ENCODE measurements around the gene BRCC3. TPM values are rescaled to one million over a fixed set of nuclear protein-coding genes. Genes with fewer than 3 reads are reported as not detected.

Gene BRCC3
- total and polyA plus RNA-seq, 2 donors (not counting 1 experiment from before 2014, with no cell fraction given) = 7.3 to 16.9 TPM

DNA sequence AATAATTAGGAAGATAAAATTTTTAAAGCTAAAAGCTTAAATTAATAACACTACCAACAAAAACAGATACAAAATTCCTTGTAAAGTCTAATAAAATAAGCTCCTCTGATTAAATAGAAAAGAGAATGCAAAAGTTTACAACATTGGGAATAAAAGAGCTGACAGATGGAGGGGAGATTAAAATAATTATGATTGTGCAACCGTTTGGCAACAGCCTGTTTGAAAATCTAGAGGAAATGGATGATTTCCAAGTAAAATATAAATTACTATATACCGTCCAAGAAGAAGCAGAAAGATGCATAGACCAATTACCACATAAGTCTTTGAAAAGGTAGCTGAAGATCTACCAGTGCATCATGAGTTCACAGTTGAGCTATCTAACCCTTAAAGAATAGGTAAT, 98.6 kb downstream of the BRCC3 start:
- ChIA-PET CTCF (no interaction called here), POLR2A (no interaction called here)
- Mint-ChIP-seq H3K27ac (no peak overlapping the region), H3K9me3 (ENCODE audit: insufficient read depth) (no peaks in the 10 kb centered on the region), H3K27me3 (no peaks in the 10 kb centered on the region), H3K4me1 (no peaks in the 10 kb centered on the region), H3K4me3 (no peak overlapping the region)
- no peak overlapping the region for H3K9ac ChIP-seq (ENCODE audit: low read length)
- no peaks in the 10 kb centered on the region for H3K79me2 ChIP-seq (ENCODE audit: control insufficient read depth, insufficient read depth, low read length)
- no peak overlapping the region for H3K4me2 ChIP-seq (replicated peaks; ENCODE audit: low read depth, low read length, poor library complexity, severe bottlenecking)
- H3K36me3 ChIP-seq (replicated peaks in 1 of 2; ENCODE audit: control extremely low read depth in 1 of 2, control insufficient read depth in 1 of 2, extremely low read depth in 1 of 2, insufficient read depth in 2 of 2, low read length in 1 of 2) = no peaks in the 10 kb centered on the region
- no peaks in the 10 kb centered on the region for H3K4me1 ChIP-seq (ENCODE audit: control insufficient read depth in 2 of 2, insufficient read depth in 2 of 2, low read length in 2 of 2)
- no CpG with 5 or more reads among the region's 2 CpGs for WGBS (ENCODE audit: insufficient coverage)
- H2AFZ ChIP-seq (ENCODE audit: insufficient read depth, low read depth, low read length, poor library complexity, severe bottlenecking) = no peak overlapping the region
- no peaks in the 10 kb centered on the region for H4K20me1 ChIP-seq (ENCODE audit: control insufficient read depth, insufficient read depth, low read length, poor library complexity, severe bottlenecking)
- no peaks in the 10 kb centered on the region for H3K27me3 ChIP-seq (replicated peaks in 1 of 4; ENCODE audit: control extremely low read depth in 1 of 4, control insufficient read depth in 3 of 4, insufficient read depth in 4 of 4, low read length in 3 of 4)
- TF ChIP-seq EZH2 (IDR thresholded peaks at IDR 0.05; ENCODE audit: borderline replicate concordance, insufficient read depth, low read depth, low read length, poor library complexity, severe bottlenecking) = no peak
- TF ChIP-seq, protein P1, sequence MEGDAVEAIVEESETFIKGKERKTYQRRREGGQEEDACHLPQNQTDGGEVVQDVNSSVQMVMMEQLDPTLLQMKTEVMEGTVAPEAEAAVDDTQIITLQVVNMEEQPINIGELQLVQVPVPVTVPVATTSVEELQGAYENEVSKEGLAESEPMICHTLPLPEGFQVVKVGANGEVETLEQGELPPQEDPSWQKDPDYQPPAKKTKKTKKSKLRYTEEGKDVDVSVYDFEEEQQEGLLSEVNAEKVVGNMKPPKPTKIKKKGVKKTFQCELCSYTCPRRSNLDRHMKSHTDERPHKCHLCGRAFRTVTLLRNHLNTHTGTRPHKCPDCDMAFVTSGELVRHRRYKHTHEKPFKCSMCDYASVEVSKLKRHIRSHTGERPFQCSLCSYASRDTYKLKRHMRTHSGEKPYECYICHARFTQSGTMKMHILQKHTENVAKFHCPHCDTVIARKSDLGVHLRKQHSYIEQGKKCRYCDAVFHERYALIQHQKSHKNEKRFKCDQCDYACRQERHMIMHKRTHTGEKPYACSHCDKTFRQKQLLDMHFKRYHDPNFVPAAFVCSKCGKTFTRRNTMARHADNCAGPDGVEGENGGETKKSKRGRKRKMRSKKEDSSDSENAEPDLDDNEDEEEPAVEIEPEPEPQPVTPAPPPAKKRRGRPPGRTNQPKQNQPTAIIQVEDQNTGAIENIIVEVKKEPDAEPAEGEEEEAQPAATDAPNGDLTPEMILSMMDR (IDR thresholded peaks at IDR 0.05) = no peak
- DNase-seq (no peak), ATAC-seq (ENCODE audit: low read depth) (no peak)
- no peak overlapping the region for H3K4me3 ChIP-seq (ENCODE audit: control extremely low read depth in 1 of 5, extremely low read depth in 1 of 5, insufficient read depth in 1 of 5, low read depth in 2 of 5, low read length in 4 of 5)
- no peaks in the 10 kb centered on the region for H3K9me3 ChIP-seq (ENCODE audit: control extremely low read depth in 1 of 3, control insufficient read depth in 2 of 3, insufficient read depth in 1 of 3, low read length in 2 of 3)
- H3K27ac ChIP-seq (ENCODE audit: low read length in 2 of 2) = no peak overlapping the region
- intact Hi-C loops (cut with micrococcal nuclease) = no loop called here

Other genes starting within 250 kb of the BRCC3 start
- gene SMIM9, start 236.8 kb upstream of the BRCC3 start, total RNA-seq = not detected in 2 replicates
- not detected in 2 replicates for gene SMIM9, start 236.8 kb upstream of the BRCC3 start, polyA plus RNA-seq
- 35.8 and 39.1 TPM in 2 replicates for gene F8A1, start 185.2 kb upstream of the BRCC3 start, total RNA-seq
- gene F8A1, start 185.2 kb upstream of the BRCC3 start, polyA plus RNA-seq = 2.4 and 8.6 TPM in 2 replicates
- gene F8, start 48.8 kb upstream of the BRCC3 start, total RNA-seq = 1.4 and 2.9 TPM in 2 replicates
- gene F8, start 48.8 kb upstream of the BRCC3 start, polyA plus RNA-seq = 0.69 and 0.86 TPM in 2 replicates
- gene FUNDC2, start 44.7 kb upstream of the BRCC3 start, total RNA-seq = 42.3 and 46.5 TPM in 2 replicates
- 28.8 and 32.3 TPM in 2 replicates for gene FUNDC2, start 44.7 kb upstream of the BRCC3 start, polyA plus RNA-seq
- 4.4 and 6.0 TPM in 2 replicates for gene CMC4, start 372 bp upstream of the BRCC3 start, total RNA-seq
- 8.3 and 10.1 TPM in 2 replicates for gene CMC4, start 372 bp upstream of the BRCC3 start, polyA plus RNA-seq
- gene MTCP1, start 372 bp upstream of the BRCC3 start, total RNA-seq = 13.4 and 20.3 TPM in 2 replicates
- 2.6 and 2.9 TPM in 2 replicates for gene MTCP1, start 372 bp upstream of the BRCC3 start, polyA plus RNA-seq
- 29.7 and 30.0 TPM in 2 replicates for gene VBP1, start 145.0 kb downstream of the BRCC3 start, total RNA-seq
- gene VBP1, start 145.0 kb downstream of the BRCC3 start, polyA plus RNA-seq = 6.5 and 9.6 TPM in 2 replicates
- gene RAB39B, start 193.0 kb downstream of the BRCC3 start, total RNA-seq = 7.8 and 8.8 TPM in 2 replicates
- 2.0 and 2.4 TPM in 2 replicates for gene RAB39B, start 193.0 kb downstream of the BRCC3 start, polyA plus RNA-seq

All from B cell (primary cell).